ENCODE measurements around the gene BNIP3. TPM values are rescaled to one million over a fixed set of nuclear protein-coding genes. Genes with fewer than 3 reads are reported as not detected.

Gene BNIP3
- total RNA-seq, 4 donors from 2014 or later = 337 to 1,280 (median 583) TPM

- in situ Hi-C loops (cut with MboI; ENCODE audit: low sequenced_read_pairs in 4 of 4) = no loop called here
- H3K27ac ChIP-seq = peak overlapping the region in 1 of 4 donors; percentile 21
Observed at GRCh38 chr10:132001238-132001972, 19.7 kb upstream of the BNIP3 start.

GRCh38 chr10:131998845-131999681 is 17.3 kb upstream of the BNIP3 start:
- Histone ChIP-seq H3K4me1 (peaks cover 28 to 45% of the 10 kb centered on the region in 2 donors), H3K27me3 (no peaks in the 10 kb centered on the region), H3K27ac (peak overlapping the region; percentile 88 to 97 (median 92)), H3K4me3 (no peak overlapping the region), H3K36me3 (no peaks in the 10 kb centered on the region), H3K9me3 (no peaks in the 10 kb centered on the region)
- intact Hi-C loops (cut with DNase I; ENCODE audit: low total_unique reads) (no loop called here), in situ Hi-C loops (cut with MboI; ENCODE audit: low sequenced_read_pairs in 4 of 4) (no loop called here)
- TF ChIP-seq, protein P1, sequence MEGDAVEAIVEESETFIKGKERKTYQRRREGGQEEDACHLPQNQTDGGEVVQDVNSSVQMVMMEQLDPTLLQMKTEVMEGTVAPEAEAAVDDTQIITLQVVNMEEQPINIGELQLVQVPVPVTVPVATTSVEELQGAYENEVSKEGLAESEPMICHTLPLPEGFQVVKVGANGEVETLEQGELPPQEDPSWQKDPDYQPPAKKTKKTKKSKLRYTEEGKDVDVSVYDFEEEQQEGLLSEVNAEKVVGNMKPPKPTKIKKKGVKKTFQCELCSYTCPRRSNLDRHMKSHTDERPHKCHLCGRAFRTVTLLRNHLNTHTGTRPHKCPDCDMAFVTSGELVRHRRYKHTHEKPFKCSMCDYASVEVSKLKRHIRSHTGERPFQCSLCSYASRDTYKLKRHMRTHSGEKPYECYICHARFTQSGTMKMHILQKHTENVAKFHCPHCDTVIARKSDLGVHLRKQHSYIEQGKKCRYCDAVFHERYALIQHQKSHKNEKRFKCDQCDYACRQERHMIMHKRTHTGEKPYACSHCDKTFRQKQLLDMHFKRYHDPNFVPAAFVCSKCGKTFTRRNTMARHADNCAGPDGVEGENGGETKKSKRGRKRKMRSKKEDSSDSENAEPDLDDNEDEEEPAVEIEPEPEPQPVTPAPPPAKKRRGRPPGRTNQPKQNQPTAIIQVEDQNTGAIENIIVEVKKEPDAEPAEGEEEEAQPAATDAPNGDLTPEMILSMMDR (IDR thresholded peaks at IDR 0.05 in 4 of 5, conservative IDR thresholded peaks at IDR 0.05 in 1 of 5) = no peak
- no peak for TF ChIP-seq POLR2A (IDR thresholded peaks at IDR 0.05)
- no peak for ATAC-seq
- DNase-seq = no peak

More at GRCh38 chr10:132001238-132001972, 19.7 kb upstream of the BNIP3 start:
- Histone ChIP-seq H3K27me3 (no peaks in the 10 kb centered on the region), H3K4me3 (peak overlapping the region in 2 of 4 donors; percentile 1 to 15), H3K9me3 (no peaks in the 10 kb centered on the region), H3K36me3 (no peaks in the 10 kb centered on the region), H3K4me1 (peaks cover 20 to 31% of the 10 kb centered on the region in 2 donors)
- intact Hi-C loops (cut with DNase I; ENCODE audit: low total_unique reads) = loop anchor here (1.0 kb wide), 1 partner anchor 22 kb away; no protein-coding TSS in a partner anchor
- ATAC-seq = no peak
- DNase-seq = no peak
- TF ChIP-seq POLR2A (IDR thresholded peaks at IDR 0.05) = peak in 1 of 2 donors; percentile 30
- TF ChIP-seq, protein P1 (IDR thresholded peaks at IDR 0.05 in 4 of 5, conservative IDR thresholded peaks at IDR 0.05 in 1 of 5) = peak in 1 of 5 experiments; percentile 36

- DNase-seq = no peak
- no peaks in the 10 kb centered on the region for H3K9me3 ChIP-seq
- in situ Hi-C loops (cut with MboI; ENCODE audit: low sequenced_read_pairs in 4 of 4) = no loop called here
- TF ChIP-seq, protein P1 (IDR thresholded peaks at IDR 0.05 in 4 of 5, conservative IDR thresholded peaks at IDR 0.05 in 1 of 5) = no peak
- no peak for TF ChIP-seq POLR2A (IDR thresholded peaks at IDR 0.05)
- intact Hi-C loops (cut with DNase I; ENCODE audit: low total_unique reads) = no loop called here
- H3K27me3 ChIP-seq = no peaks in the 10 kb centered on the region
- ATAC-seq = peak in 1 of 2 donors; percentile 1
- H3K27ac ChIP-seq = peak overlapping the region; percentile 88 to 97 (median 92)
- H3K36me3 ChIP-seq = no peaks in the 10 kb centered on the region
- H3K4me1 ChIP-seq = peaks cover 28 to 47% of the 10 kb centered on the region in 2 donors
- H3K4me3 ChIP-seq = peak overlapping the region in 3 of 4 donors; percentile 17 to 51 (median 18)
Observed at GRCh38 chr10:131998050-131998844, 16.5 kb upstream of the BNIP3 start.

DNA sequence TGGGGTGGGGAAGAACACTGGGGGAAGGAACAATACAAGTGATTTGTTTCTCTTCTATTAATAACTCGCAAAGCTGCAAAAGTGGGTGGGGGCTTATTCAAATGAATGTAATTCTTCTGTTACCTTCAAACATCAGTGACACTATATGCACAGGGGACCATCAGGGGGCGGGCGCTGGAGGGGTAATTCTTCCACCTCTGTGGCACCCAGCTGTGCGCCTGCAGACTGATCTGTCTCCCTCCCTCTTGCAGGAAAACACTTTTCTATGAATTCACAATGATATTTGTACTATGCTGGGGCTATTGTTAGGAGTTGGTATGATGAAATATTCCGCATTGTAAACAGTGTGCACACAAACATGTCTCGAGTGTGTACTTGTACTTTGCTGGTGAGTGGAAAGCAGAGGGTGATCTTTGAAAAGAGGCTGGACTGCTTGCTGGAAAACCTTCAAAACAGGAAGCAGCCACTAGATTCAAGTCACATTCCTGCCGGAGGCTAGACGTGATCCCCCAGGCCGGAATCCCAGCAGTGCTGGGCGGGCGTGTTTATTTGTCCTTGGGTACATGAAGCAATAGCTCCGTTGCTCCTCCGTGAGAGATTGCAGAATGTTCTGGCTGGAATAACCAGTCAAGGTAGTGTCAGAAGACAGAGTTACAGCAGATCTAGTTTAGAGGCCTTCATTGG is 15.8 kb upstream of the BNIP3 start:
- DNase-seq = peak; percentile 92

More for the DNA sequence above, 15.8 kb upstream of the BNIP3 start:
- intact Hi-C loops (cut with DNase I; ENCODE audit: low total_unique reads) = loop anchor here (1.0 kb wide), 1 partner anchor 15 kb away; no protein-coding TSS in a partner anchor
- H3K27me3 ChIP-seq = no peaks in the 10 kb centered on the region
- H3K36me3 ChIP-seq = no peaks in the 10 kb centered on the region
- H3K4me1 ChIP-seq = peaks cover 28 to 47% of the 10 kb centered on the region in 2 donors
- H3K9me3 ChIP-seq = no peaks in the 10 kb centered on the region
- TF ChIP-seq, protein P1 (IDR thresholded peaks at IDR 0.05 in 4 of 5, conservative IDR thresholded peaks at IDR 0.05 in 1 of 5) = peak in 1 of 5 experiments; percentile 16
- TF ChIP-seq POLR2A (IDR thresholded peaks at IDR 0.05) = peak; percentile 17 to 53
- in situ Hi-C loops (cut with MboI; ENCODE audit: low sequenced_read_pairs in 4 of 4) = no loop called here
- peak overlapping the region; percentile 88 to 97 (median 92) for H3K27ac ChIP-seq
- peak; percentile 96 to 97 for ATAC-seq
- H3K4me3 ChIP-seq = peak overlapping the region; percentile 29 to 51 (median 36)
